ENCODE data around the gene DTD1.

Gene DTD1

DNA sequence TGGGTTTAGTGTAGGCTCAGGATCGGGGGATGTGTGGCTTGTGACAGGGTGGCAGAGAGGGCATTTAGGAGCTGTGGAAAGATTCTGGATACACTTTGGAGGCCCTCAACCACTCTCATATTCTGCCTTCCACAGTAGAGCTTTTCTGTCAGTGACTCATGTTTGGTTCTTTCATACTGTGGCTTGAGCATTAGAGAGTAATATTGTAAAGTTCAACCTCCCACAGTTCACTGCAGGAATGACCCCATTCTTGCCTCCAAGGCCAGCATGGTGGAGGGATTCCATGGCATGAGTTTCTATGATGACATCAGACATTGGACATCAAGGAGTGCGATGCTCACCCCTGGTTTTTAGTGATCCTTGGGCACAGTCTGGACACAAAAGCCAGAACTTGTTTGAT, 50.9 kb downstream of the DTD1 start:
- H3F3A ChIP-seq (ENCODE audit: insufficient read depth, low read length) = no peaks in the 10 kb centered on the region
- H3K9me2 ChIP-seq (ENCODE audit: low read depth, low read length) = no peaks in the 10 kb centered on the region
- TF ChIP-seq EZH2 (IDR thresholded peaks at IDR 0.05; ENCODE audit: borderline replicate concordance, low read length) = no peak
- TF ChIP-seq, protein P1, sequence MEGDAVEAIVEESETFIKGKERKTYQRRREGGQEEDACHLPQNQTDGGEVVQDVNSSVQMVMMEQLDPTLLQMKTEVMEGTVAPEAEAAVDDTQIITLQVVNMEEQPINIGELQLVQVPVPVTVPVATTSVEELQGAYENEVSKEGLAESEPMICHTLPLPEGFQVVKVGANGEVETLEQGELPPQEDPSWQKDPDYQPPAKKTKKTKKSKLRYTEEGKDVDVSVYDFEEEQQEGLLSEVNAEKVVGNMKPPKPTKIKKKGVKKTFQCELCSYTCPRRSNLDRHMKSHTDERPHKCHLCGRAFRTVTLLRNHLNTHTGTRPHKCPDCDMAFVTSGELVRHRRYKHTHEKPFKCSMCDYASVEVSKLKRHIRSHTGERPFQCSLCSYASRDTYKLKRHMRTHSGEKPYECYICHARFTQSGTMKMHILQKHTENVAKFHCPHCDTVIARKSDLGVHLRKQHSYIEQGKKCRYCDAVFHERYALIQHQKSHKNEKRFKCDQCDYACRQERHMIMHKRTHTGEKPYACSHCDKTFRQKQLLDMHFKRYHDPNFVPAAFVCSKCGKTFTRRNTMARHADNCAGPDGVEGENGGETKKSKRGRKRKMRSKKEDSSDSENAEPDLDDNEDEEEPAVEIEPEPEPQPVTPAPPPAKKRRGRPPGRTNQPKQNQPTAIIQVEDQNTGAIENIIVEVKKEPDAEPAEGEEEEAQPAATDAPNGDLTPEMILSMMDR (IDR thresholded peaks at IDR 0.05; ENCODE audit: low read length) = no peak
- no peaks in the 10 kb centered on the region for H3K9me3 ChIP-seq (ENCODE audit: low read length)
- no peaks in the 10 kb centered on the region for H3K27me3 ChIP-seq (ENCODE audit: insufficient read depth, low read length)
- peaks cover 10% of the 10 kb centered on the region for H3K4me1 ChIP-seq (ENCODE audit: insufficient read depth, low read length, severe bottlenecking)
- no peak overlapping the region for H3K4me2 ChIP-seq (ENCODE audit: low read length)
- no peak overlapping the region for H3K27ac ChIP-seq (ENCODE audit: low read depth, low read length, poor library complexity, severe bottlenecking)
- H2AFZ ChIP-seq (ENCODE audit: low read length) = no peak overlapping the region
- no peaks in the 10 kb centered on the region for H3K79me2 ChIP-seq (ENCODE audit: insufficient read depth, low read length)
- no peak overlapping the region for H3K9ac ChIP-seq (ENCODE audit: low read length)
- no peak overlapping the region for H3K4me3 ChIP-seq (ENCODE audit: low read depth, low read length, poor library complexity, severe bottlenecking)
- no peaks in the 10 kb centered on the region; the same call in 1 of the 2 replicates for H3K36me3 ChIP-seq (ENCODE audit: insufficient read depth, low read length)
- H4K20me1 ChIP-seq (ENCODE audit: insufficient read depth, low read length) = no peaks in the 10 kb centered on the region

GRCh38 chr20:18639501-18639979, 51.7 kb downstream of the DTD1 start:
- H3K36me3 ChIP-seq (ENCODE audit: insufficient read depth, low read length) = no peaks in the 10 kb centered on the region; the same call in 1 of the 2 replicates
- H3K27ac ChIP-seq (ENCODE audit: low read depth, low read length, poor library complexity, severe bottlenecking) = no peak overlapping the region
- H3K4me1 ChIP-seq (ENCODE audit: insufficient read depth, low read length, severe bottlenecking) = peaks cover 11% of the 10 kb centered on the region
- H3K4me3 ChIP-seq (ENCODE audit: low read depth, low read length, poor library complexity, severe bottlenecking) = no peak overlapping the region
- no peaks in the 10 kb centered on the region for H3K79me2 ChIP-seq (ENCODE audit: insufficient read depth, low read length)
- H2AFZ ChIP-seq (ENCODE audit: low read length) = no peak overlapping the region
- H3K9ac ChIP-seq (ENCODE audit: low read length) = no peak overlapping the region
- no peak overlapping the region for H3K4me2 ChIP-seq (ENCODE audit: low read length)
- H3F3A ChIP-seq (ENCODE audit: insufficient read depth, low read length) = no peaks in the 10 kb centered on the region
- H3K9me2 ChIP-seq (ENCODE audit: low read depth, low read length) = no peaks in the 10 kb centered on the region
- no peaks in the 10 kb centered on the region for H3K27me3 ChIP-seq (ENCODE audit: insufficient read depth, low read length)
- no peak for TF ChIP-seq EZH2 (IDR thresholded peaks at IDR 0.05; ENCODE audit: borderline replicate concordance, low read length)
- TF ChIP-seq, protein P1 (IDR thresholded peaks at IDR 0.05; ENCODE audit: low read length) = no peak
- H4K20me1 ChIP-seq (ENCODE audit: insufficient read depth, low read length) = no peaks in the 10 kb centered on the region
- H3K9me3 ChIP-seq (ENCODE audit: low read length) = no peaks in the 10 kb centered on the region

DNA sequence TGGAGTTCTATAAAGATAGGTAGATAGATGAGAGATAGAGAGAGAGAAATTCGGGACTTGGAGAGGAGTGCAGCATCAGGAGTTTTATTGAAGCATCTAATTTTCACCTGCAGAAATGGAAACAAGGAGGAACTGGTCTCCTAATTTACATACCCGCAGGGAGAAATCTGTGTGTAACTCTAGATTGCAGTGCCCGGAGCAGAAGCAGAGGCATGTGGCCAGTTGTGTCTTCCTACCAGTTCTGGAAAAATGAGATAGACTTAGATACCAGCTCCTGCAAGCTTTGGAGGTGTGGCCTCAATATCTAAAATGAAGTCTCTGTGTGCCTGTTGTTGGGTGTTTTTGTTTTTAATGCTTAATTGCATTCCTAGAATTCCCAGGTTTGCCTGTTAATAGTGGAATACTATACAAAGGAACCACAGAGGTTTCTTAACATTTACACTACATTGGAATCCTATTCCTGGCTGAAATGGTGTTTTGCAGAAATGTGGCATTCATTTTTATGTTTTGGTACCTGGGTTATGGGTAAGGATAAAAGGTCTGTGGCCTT, 57.4 kb downstream of the DTD1 start:
- H3K36me3 ChIP-seq (ENCODE audit: insufficient read depth, low read length) = no peaks in the 10 kb centered on the region
- no peaks in the 10 kb centered on the region for H3K27me3 ChIP-seq (ENCODE audit: insufficient read depth, low read length)
- no peaks in the 10 kb centered on the region for H4K20me1 ChIP-seq (ENCODE audit: insufficient read depth, low read length)
- no peak overlapping the region for H3K4me2 ChIP-seq (ENCODE audit: low read length)
- TF ChIP-seq, protein P1 (IDR thresholded peaks at IDR 0.05; ENCODE audit: low read length) = no peak
- TF ChIP-seq EZH2 (IDR thresholded peaks at IDR 0.05; ENCODE audit: borderline replicate concordance, low read length) = no peak
- H3K9me2 ChIP-seq (ENCODE audit: low read depth, low read length) = no peaks in the 10 kb centered on the region
- no peaks in the 10 kb centered on the region for H3K9me3 ChIP-seq (ENCODE audit: low read length)
- H2AFZ ChIP-seq (ENCODE audit: low read length) = no peak overlapping the region
- H3K4me1 ChIP-seq (ENCODE audit: insufficient read depth, low read length, severe bottlenecking) = peaks cover 11% of the 10 kb centered on the region
- H3K4me3 ChIP-seq (ENCODE audit: low read depth, low read length, poor library complexity, severe bottlenecking) = no peak overlapping the region
- no peak overlapping the region for H3K9ac ChIP-seq (ENCODE audit: low read length)
- no peaks in the 10 kb centered on the region for H3K79me2 ChIP-seq (ENCODE audit: insufficient read depth, low read length)
- H3K27ac ChIP-seq (ENCODE audit: low read depth, low read length, poor library complexity, severe bottlenecking) = no peak overlapping the region
- H3F3A ChIP-seq (ENCODE audit: insufficient read depth, low read length) = no peaks in the 10 kb centered on the region
